ENCODE data around the gene FAF2. TPM values are rescaled to one million over a fixed set of nuclear protein-coding genes. Genes with fewer than 3 reads are reported as not detected.

Gene FAF2
- total RNA-seq, 1 experiment from 2014 or later, result 78.4 TPM

GRCh38 chr5:176529116-176529740 lies 81.0 kb downstream of the FAF2 start:
- H3K27me3 ChIP-seq (replicated peaks), result no peaks in the 10 kb centered on the region
- H3K36me3 ChIP-seq, result peaks cover 31% of the 10 kb centered on the region
- H3K4me1 ChIP-seq (replicated peaks), result peaks cover 35% of the 10 kb centered on the region
- no peak for DNase-seq (ENCODE audit: low read depth in 1 of 2, low spot score in 2 of 2)
- H3K4me3 ChIP-seq, result no peak overlapping the region
- no peak overlapping the region for H3K27ac ChIP-seq
- H3K9me3 ChIP-seq (replicated peaks), result no peaks in the 10 kb centered on the region

- no peak for DNase-seq (ENCODE audit: low read depth in 1 of 2, low spot score in 2 of 2)
- no peak overlapping the region for H3K27ac ChIP-seq
- no peak overlapping the region for H3K4me3 ChIP-seq
- no peaks in the 10 kb centered on the region for H3K9me3 ChIP-seq (replicated peaks)
- H3K36me3 ChIP-seq, result peaks cover 31% of the 10 kb centered on the region
- peaks cover 40% of the 10 kb centered on the region for H3K4me1 ChIP-seq (replicated peaks)
- H3K27me3 ChIP-seq (replicated peaks), result no peaks in the 10 kb centered on the region
Measured at GRCh38 chr5:176529741-176530141, 81.6 kb downstream of the FAF2 start.

DNA sequence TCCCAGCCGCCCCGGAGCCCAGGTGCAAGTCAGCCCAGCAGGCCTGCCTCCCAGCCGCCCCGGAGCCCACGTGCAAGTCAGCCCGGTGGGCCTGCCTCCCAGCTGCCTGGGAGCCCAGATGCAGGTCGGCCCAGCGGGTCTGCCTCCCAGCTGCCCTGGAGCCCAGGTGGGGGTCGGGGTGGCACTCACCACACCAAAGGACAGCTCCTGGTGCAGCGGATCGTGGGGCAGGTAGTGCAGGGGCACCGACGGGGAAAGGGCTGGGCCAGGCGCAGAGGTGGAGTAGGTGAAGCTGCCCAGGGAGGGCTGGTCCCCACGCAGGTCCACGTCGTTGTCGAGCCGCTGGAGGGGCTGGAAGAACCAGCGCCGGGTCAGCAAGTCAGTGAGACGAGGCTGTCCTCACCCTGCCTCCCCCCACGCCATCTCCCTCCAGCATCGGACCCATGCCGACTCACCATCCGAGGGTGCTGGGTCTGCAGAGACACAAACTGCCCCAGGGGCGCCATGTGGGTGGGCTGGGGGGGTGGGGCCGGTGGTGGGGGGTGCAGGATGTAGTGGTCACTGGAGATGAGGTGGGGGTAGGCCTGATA lies 82.3 kb downstream of the FAF2 start:
- H3K9me3 ChIP-seq (replicated peaks), result no peaks in the 10 kb centered on the region
- no peaks in the 10 kb centered on the region for H3K27me3 ChIP-seq (replicated peaks)
- H3K4me1 ChIP-seq (replicated peaks), result peaks cover 47% of the 10 kb centered on the region
- peaks cover 31% of the 10 kb centered on the region for H3K36me3 ChIP-seq
- peak in 1 of 2 experiments; percentile 25 for DNase-seq (ENCODE audit: low read depth in 1 of 2, low spot score in 2 of 2)
- H3K27ac ChIP-seq, result no peak overlapping the region
- H3K4me3 ChIP-seq, result no peak overlapping the region

GRCh38 chr5:176530983-176531901 lies 83.1 kb downstream of the FAF2 start:
- H3K36me3 ChIP-seq, result peaks cover 31% of the 10 kb centered on the region
- peak; percentile 87 to 89 for DNase-seq (ENCODE audit: low read depth in 1 of 2, low spot score in 2 of 2)
- H3K4me3 ChIP-seq, result no peak overlapping the region
- no peaks in the 10 kb centered on the region for H3K27me3 ChIP-seq (replicated peaks)
- H3K4me1 ChIP-seq (replicated peaks), result peaks cover 55% of the 10 kb centered on the region
- H3K27ac ChIP-seq, result no peak overlapping the region
- no peaks in the 10 kb centered on the region for H3K9me3 ChIP-seq (replicated peaks)

DNA sequence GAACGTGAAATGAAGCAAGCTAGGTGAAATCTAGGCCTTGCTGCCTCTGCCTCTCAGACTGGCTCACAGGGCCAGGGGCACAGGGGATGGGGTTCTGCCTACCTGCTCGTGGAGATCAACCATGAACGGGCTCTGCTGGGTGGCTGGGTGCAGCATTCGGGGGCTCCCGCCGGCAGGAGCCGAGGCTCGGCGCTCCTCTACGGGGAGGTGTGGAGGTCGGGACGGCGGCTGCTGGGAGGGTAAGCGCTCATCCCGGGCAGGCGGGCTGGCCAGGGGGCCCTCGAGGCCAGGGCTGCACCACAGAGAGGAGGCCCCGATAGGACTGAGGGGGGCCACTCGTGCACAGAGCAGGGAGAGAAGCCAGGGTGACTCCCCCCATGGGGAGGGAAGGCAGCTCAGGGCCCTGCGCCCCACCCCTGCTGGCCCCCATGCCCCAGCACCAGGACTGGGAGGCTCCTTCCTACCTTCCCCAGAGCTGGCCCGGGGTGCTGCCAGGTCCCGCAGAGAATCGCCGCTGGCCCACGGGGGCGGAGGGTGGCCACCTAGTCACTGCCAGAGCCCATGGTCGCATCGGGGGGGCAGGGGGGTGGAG lies 83.8 kb downstream of the FAF2 start:
- Histone ChIP-seq H3K4me1 (replicated peaks) (peaks cover 56% of the 10 kb centered on the region), H3K27me3 (replicated peaks) (no peaks in the 10 kb centered on the region), H3K4me3 (no peak overlapping the region), H3K27ac (no peak overlapping the region), H3K36me3 (peaks cover 31% of the 10 kb centered on the region), H3K9me3 (replicated peaks) (no peaks in the 10 kb centered on the region)
- DNase-seq (ENCODE audit: low read depth in 1 of 2, low spot score in 2 of 2), result no peak

DNA sequence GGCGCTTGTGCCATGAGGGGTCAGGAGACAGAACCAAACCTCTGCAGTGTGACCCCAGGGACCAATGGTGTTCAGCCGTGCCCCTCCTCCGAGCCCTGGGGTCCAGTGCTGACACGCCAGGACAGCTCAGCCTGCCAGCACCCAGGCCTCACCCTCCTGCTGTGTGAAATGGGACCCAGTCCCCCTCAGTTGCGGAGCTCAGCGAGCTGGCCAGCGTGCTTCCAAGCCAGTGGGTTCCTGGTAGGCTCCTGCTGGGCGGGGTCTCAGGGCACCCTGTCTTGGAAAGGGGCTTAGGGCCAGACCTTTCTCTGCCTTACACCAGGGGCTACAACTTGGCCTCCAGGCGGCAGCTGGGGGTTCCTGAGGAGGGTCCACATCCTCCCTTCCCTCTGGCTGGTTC lies 84.6 kb downstream of the FAF2 start:
- no peak for DNase-seq (ENCODE audit: low read depth in 1 of 2, low spot score in 2 of 2)
- peaks cover 31% of the 10 kb centered on the region for H3K36me3 ChIP-seq
- no peaks in the 10 kb centered on the region for H3K9me3 ChIP-seq (replicated peaks)
- no peak overlapping the region for H3K4me3 ChIP-seq
- no peaks in the 10 kb centered on the region for H3K27me3 ChIP-seq (replicated peaks)
- peaks cover 56% of the 10 kb centered on the region for H3K4me1 ChIP-seq (replicated peaks)
- H3K27ac ChIP-seq, result no peak overlapping the region

DNA sequence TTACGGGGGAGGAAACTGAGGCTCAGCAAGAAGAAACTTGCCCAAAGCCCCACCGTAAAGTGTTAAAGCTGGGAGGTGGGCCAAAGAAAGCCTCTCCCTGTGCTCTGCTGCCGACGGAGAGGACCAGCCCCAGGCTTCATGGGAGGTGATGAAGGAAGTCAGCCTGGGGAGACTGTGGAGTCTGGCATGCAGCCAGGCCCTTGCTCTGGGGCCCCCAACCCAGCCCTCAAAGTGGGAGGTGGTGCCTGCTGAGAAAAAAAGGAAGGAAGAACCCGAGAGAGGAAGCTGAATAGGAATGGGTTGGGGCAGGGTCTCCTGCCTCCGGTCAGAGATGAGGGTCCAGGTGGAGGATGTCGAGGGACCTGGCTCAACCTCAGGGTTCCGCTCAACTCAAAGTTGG lies 85.2 kb downstream of the FAF2 start:
- no peak for DNase-seq (ENCODE audit: low read depth in 1 of 2, low spot score in 2 of 2)
- peaks cover 28% of the 10 kb centered on the region for H3K36me3 ChIP-seq
- no peak overlapping the region for H3K4me3 ChIP-seq
- no peaks in the 10 kb centered on the region for H3K27me3 ChIP-seq (replicated peaks)
- H3K27ac ChIP-seq, result no peak overlapping the region
- no peaks in the 10 kb centered on the region for H3K9me3 ChIP-seq (replicated peaks)
- peaks cover 56% of the 10 kb centered on the region for H3K4me1 ChIP-seq (replicated peaks)

- H3K27ac ChIP-seq, result no peak overlapping the region
Measured at GRCh38 chr5:176533894-176534611, 85.9 kb downstream of the FAF2 start.

GRCh38 chr5:176534640-176535039 lies 86.5 kb downstream of the FAF2 start:
- no peak overlapping the region for H3K27ac ChIP-seq
- no peaks in the 10 kb centered on the region for H3K27me3 ChIP-seq (replicated peaks)
- no peak overlapping the region for H3K4me3 ChIP-seq
- no peaks in the 10 kb centered on the region for H3K9me3 ChIP-seq (replicated peaks)
- no peak for DNase-seq (ENCODE audit: low read depth in 1 of 2, low spot score in 2 of 2)
- H3K36me3 ChIP-seq, result peaks cover 15% of the 10 kb centered on the region
- peaks cover 56% of the 10 kb centered on the region for H3K4me1 ChIP-seq (replicated peaks)

More at GRCh38 chr5:176533894-176534611, 85.9 kb downstream of the FAF2 start:
- H3K27me3 ChIP-seq (replicated peaks), result no peaks in the 10 kb centered on the region
- H3K4me1 ChIP-seq (replicated peaks), result peaks cover 56% of the 10 kb centered on the region
- H3K4me3 ChIP-seq, result no peak overlapping the region
- DNase-seq (ENCODE audit: low read depth in 1 of 2, low spot score in 2 of 2), result no peak
- no peaks in the 10 kb centered on the region for H3K9me3 ChIP-seq (replicated peaks)
- H3K36me3 ChIP-seq, result peaks cover 21% of the 10 kb centered on the region

DNA sequence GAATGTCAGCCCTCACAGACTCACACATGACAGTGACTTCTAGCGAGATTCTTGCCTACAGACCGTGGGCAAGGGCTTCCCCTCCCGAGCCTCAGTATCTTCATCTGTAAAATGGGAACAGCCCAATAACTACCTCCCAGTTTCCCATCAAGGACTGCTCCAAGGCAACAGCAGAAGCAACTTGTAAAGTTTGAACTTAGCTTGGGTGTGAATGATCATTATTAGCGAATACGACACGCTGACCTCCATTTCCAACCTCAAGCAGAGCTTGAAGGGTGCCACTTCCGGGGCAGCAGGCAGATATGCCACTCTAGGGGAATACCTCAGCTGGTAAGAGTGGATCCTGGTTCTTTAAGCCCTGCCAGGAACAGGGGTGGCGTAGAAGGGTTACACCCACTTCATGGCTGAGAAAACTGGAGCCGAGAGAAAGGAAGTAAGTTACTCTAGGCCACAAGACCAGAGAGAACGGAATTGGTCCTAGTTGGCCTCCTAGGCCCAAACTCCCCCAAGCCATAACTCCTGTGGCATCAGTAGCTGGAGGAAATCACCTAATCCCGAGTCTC lies 87.0 kb downstream of the FAF2 start:
- Histone ChIP-seq H3K4me1 (replicated peaks) (peaks cover 56% of the 10 kb centered on the region), H3K27ac (no peak overlapping the region), H3K4me3 (peak overlapping the region; percentile 52; the same call in 1 of the 2 replicates), H3K9me3 (replicated peaks) (no peaks in the 10 kb centered on the region), H3K36me3 (peaks cover 13% of the 10 kb centered on the region), H3K27me3 (replicated peaks) (no peaks in the 10 kb centered on the region)
- peak in 1 of 2 experiments; percentile 29 for DNase-seq (ENCODE audit: low read depth in 1 of 2, low spot score in 2 of 2)

- no peak for DNase-seq (ENCODE audit: low read depth in 1 of 2, low spot score in 2 of 2)
- Histone ChIP-seq H3K9me3 (replicated peaks) (no peaks in the 10 kb centered on the region), H3K4me3 (peak overlapping the region; percentile 52), H3K4me1 (replicated peaks) (peaks cover 51% of the 10 kb centered on the region), H3K27me3 (replicated peaks) (no peaks in the 10 kb centered on the region), H3K27ac (no peak overlapping the region), H3K36me3 (peaks cover 11% of the 10 kb centered on the region)
Measured at GRCh38 chr5:176535664-176536131, 87.5 kb downstream of the FAF2 start.

DNA sequence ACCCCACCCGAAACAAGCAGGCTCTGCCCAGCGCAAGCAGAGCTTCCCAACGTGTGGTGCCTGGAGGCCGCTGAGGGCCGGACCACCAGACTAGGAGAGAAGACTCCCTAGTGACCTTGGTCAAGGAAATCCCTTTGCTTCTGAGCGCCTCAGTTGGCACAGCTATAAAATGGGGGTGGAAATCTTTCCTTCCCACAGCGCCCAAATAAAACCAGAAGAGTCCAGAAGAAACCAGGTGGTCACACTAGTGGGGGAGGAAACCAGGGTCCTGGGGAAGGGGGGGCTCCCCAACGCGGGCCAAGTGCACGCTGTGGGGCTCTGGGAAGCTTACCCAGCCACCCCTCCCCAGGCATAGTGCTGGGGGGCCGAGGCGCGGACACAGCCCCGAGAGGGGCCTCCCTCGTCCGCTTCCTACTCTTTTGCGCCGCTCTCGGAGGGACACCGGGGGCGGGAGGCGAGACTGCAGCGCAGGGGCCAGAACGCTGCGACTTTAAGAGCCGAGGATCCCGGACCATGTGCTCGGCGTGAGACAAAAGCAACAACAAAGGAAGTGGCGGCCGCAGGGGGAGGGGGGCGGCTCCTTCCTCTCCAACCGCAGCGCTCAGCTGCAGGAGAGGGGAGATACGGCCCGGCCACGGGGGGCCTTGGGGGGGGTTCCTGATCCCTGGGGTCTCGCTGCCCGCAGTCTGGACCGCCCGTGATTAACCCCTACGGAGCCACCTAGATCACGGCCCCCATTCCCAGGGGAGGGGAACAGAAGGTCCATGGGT lies 88.1 kb downstream of the FAF2 start:
- no peaks in the 10 kb centered on the region for H3K27me3 ChIP-seq (replicated peaks)
- H3K9me3 ChIP-seq (replicated peaks), result no peaks in the 10 kb centered on the region
- H3K4me1 ChIP-seq (replicated peaks), result peaks cover 47% of the 10 kb centered on the region
- H3K4me3 ChIP-seq, result peak overlapping the region; percentile 52
- H3K36me3 ChIP-seq, result peaks cover 7% of the 10 kb centered on the region
- H3K27ac ChIP-seq, result peak overlapping the region; percentile 80
- DNase-seq (ENCODE audit: low read depth in 1 of 2, low spot score in 2 of 2), result peak; percentile 86 to 91

Data from SJSA1 (cell line).